ENCODE data around the gene SPINK9.
A peak's percentile ranks its signal among the peaks of the same experiment; 100 is the strongest.

The SPINK9 gene

GRCh38 chr5:148372166-148372725 is 36.9 kb downstream of the SPINK9 start:
- no peak for DNase-seq

- no peak for DNase-seq
These were observed 37.5 kb downstream of the SPINK9 start for GRCh38 chr5:148372893-148373292.

GRCh38 chr5:148374690-148375360 is 39.5 kb downstream of the SPINK9 start:
- peak; percentile 51 for DNase-seq

- DNase-seq, result no peak
These were observed 40.8 kb downstream of the SPINK9 start for GRCh38 chr5:148376198-148376597.

- DNase-seq, result no peak
These were observed 43.3 kb downstream of the SPINK9 start for GRCh38 chr5:148378670-148379069.

GRCh38 chr5:148379340-148379739 is 44.0 kb downstream of the SPINK9 start:
- DNase-seq, result no peak

- DNase-seq, result no peak
These were observed 46.5 kb downstream of the SPINK9 start for GRCh38 chr5:148381906-148382305.

GRCh38 chr5:148382961-148383360 is 47.6 kb downstream of the SPINK9 start:
- no peak for DNase-seq

- DNase-seq, result peak; percentile 92
These were observed 48.4 kb downstream of the SPINK9 start, which contains the start of gene FBXO38 for GRCh38 chr5:148383564-148384379. Gene FBXO38 (plus strand): TSS chr5:148383958. CDS start chr5:148394777, 10,819 bp downstream.

- no peak for DNase-seq
These were observed 49.0 kb downstream of the SPINK9 start for GRCh38 chr5:148384380-148384737.

- no peak for DNase-seq
These were observed 49.7 kb downstream of the SPINK9 start for GRCh38 chr5:148385094-148385493.

- DNase-seq, result no peak
These were observed 50.7 kb downstream of the SPINK9 start for GRCh38 chr5:148386041-148386440.

- no peak for DNase-seq
These were observed 52.0 kb downstream of the SPINK9 start for GRCh38 chr5:148387325-148387724.

- no peak for DNase-seq
These were observed 53.3 kb downstream of the SPINK9 start for GRCh38 chr5:148388696-148389095.

Measured in NCI-H510A treated with DMSO at 0.1 percent for 48 hours (cell line).